Caki2 (cell line): ENCODE data around the gene DDX10. TPM values are rescaled to one million over a fixed set of nuclear protein-coding genes. Genes with fewer than 3 reads are reported as not detected.

Source experiments
- DNase-seq: peaks from one replicate; pipeline ENCODE4 v3.0.0-alpha.2; 2015; ENCODE audit warnings: low read depth
- in situ Hi-C: cut with HindIII; loops from 2 replicates; pipeline ENCODE4 v1.10.0; 2016; ENCODE audit warnings: low sequenced_read_pairs, low pct_unique_long_range_greater_than_20kb, mixed read lengths
- total RNA-seq: library from RNA; depleted of rRNA; stranded (reverse); fragments of >200 nt; shearing (Covaris generic); gene quantifications from 2 replicates; pipeline ENCODE4 v1.2.3, GENCODE V29; 2014; ENCODE audit warnings: low replicate concordance

DDX10 gene
- total RNA-seq, 1 experiment from 2014 or later = 11.2 TPM

GRCh38 chr11:108931168-108931567 is 266.3 kb downstream of the DDX10 start:
- in situ Hi-C loops = no loop called here
- DNase-seq = no peak

- no peak for DNase-seq
- in situ Hi-C loops = no loop called here
Measured at GRCh38 chr11:108933630-108934029, 268.8 kb downstream of the DDX10 start.

- DNase-seq = no peak
- in situ Hi-C loops = no loop called here
Measured at GRCh38 chr11:108934289-108934688, 269.4 kb downstream of the DDX10 start.

- in situ Hi-C loops = no loop called here
- DNase-seq = no peak
Measured at GRCh38 chr11:108934696-108935095, 269.8 kb downstream of the DDX10 start.

- in situ Hi-C loops = no loop called here
- DNase-seq = no peak
Measured at GRCh38 chr11:108937746-108938145, 272.9 kb downstream of the DDX10 start.

- in situ Hi-C loops = no loop called here
- DNase-seq = no peak
Measured at GRCh38 chr11:108938604-108939003, 273.7 kb downstream of the DDX10 start.

- no peak for DNase-seq
- in situ Hi-C loops = no loop called here
Measured at GRCh38 chr11:108939135-108939534, 274.3 kb downstream of the DDX10 start.

- DNase-seq = no peak
- in situ Hi-C loops = no loop called here
Measured at GRCh38 chr11:108943853-108944252, 279.0 kb downstream of the DDX10 start.

- in situ Hi-C loops = no loop called here
- DNase-seq = no peak
Measured at GRCh38 chr11:108944471-108945178, 279.8 kb downstream of the DDX10 start.

GRCh38 chr11:108945341-108945740 is 280.5 kb downstream of the DDX10 start:
- in situ Hi-C loops = no loop called here
- DNase-seq = no peak

GRCh38 chr11:108947654-108948570 is 283.0 kb downstream of the DDX10 start:
- no peak for DNase-seq
- in situ Hi-C loops = no loop called here

GRCh38 chr11:108958368-108959104 is 293.7 kb downstream of the DDX10 start:
- in situ Hi-C loops = no loop called here
- no peak for DNase-seq

GRCh38 chr11:108959105-108959761 is 294.4 kb downstream of the DDX10 start:
- DNase-seq = no peak
- in situ Hi-C loops = no loop called here

- no peak for DNase-seq
- in situ Hi-C loops = no loop called here
Measured at GRCh38 chr11:108959874-108960273, 295.0 kb downstream of the DDX10 start.

GRCh38 chr11:108960501-108960900 is 295.6 kb downstream of the DDX10 start:
- no peak for DNase-seq
- in situ Hi-C loops = no loop called here

- in situ Hi-C loops = no loop called here
- DNase-seq = no peak
Measured at GRCh38 chr11:108961095-108961494, 296.2 kb downstream of the DDX10 start.

- in situ Hi-C loops = no loop called here
- no peak for DNase-seq
Measured at GRCh38 chr11:108963118-108963517, 298.2 kb downstream of the DDX10 start.

GRCh38 chr11:108965306-108966001 is 300.6 kb downstream of the DDX10 start:
- DNase-seq = peak; percentile 36
- in situ Hi-C loops = no loop called here
